Activated T-helper 1 cell treated with Interleukin-2 at 50 U/mL for 16 hours (primary cell): ENCODE measurements around the gene SYT1.
"Not testable (repeated sequence)": the region's sequence is repeated elsewhere in the genome, so short reads cannot be mapped to it uniquely, and the experiment has no call there.

Source experiments
- DNase-seq: peaks from one replicate; pipeline ENCODE4 v3.0.0-alpha.2; 2020; ENCODE audit warnings: low read depth

SYT1 gene

GRCh38 chr12:78968226-78968625 is 103.7 kb downstream of the SYT1 start:
- no peak for DNase-seq

GRCh38 chr12:78970041-78970440 is 105.5 kb downstream of the SYT1 start:
- no peak for DNase-seq

- no peak for DNase-seq
These were observed 112.8 kb downstream of the SYT1 start for GRCh38 chr12:78977304-78977867.

DNA sequence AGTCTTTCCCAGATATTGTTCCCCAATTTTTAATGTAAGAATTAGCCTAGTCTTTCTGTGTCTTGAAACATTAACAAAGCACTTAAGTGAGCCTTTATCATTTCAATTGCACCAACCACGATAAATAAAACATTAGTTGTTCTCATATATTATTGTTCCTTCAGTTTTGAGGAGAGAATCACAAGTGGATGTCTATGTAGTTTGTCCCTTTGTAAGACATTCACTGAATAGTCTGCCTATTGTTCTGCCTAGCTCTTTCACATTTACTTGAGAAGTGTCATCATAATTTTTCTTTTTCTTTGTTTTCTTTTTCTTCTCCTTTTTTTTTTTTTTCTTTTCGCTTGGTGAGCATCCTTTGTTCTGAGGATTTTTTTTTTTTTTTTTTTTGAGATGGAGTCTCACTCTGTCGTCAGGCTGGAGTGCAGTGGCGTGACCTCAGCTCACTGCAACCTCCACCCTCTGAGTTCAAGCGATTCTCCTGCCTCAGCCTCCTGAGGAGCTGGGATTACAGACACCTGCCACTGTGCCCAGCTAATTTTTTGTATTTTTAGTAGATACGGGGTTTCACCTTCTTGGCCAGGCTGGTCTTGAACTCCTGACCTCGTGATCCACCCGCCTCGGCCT is 129.7 kb downstream of the SYT1 start:
- no peak for DNase-seq

GRCh38 chr12:79000501-79000900 is 135.9 kb downstream of the SYT1 start:
- DNase-seq, result no peak

DNA sequence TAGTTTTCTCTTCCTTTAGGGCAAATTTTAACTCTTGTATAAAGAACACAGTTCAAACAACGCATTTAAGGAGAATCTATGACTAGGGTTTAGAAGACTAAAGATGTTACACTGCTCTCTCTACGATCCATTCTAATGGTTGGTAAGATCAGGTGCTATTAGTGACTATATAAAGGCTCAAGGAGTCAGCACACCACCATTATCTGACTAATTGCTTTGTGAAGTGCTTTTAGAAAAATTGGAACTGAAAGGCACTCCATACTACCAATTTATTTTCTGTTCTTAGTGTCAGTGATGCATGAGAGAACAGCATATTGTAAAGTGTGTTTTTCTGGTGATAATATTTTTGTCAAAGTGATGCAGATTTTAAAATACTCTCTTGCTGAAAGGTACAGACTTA is 136.8 kb downstream of the SYT1 start:
- DNase-seq, result no peak

GRCh38 chr12:79006306-79006705 is 141.7 kb downstream of the SYT1 start:
- no peak for DNase-seq

GRCh38 chr12:79008591-79008990 is 144.0 kb downstream of the SYT1 start:
- DNase-seq, result no peak

- no peak for DNase-seq
These were observed 148.1 kb downstream of the SYT1 start for GRCh38 chr12:79012636-79013035.

GRCh38 chr12:79016181-79016580 is 151.6 kb downstream of the SYT1 start:
- DNase-seq, result no peak

GRCh38 chr12:79019672-79020071 is 155.1 kb downstream of the SYT1 start:
- DNase-seq, result no peak

DNA sequence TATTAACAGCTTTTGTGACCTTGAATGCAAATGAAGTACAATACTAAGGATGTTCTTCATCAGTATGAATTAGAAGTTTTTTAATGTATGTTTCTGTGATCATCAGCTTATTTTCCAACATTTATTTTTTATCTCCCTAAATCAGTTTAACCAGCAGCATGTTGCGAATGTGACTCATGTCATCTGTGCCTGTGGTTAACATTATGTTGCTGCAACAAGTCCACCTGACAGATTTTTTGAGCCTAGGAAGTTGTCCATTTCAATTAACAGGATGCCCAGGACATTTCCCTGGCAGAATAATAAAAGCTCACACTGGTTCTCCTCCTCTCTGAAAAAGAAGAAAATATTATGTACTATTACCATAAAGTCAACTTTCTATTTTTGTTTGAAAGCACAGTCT is 155.5 kb downstream of the SYT1 start:
- DNase-seq, result no peak

GRCh38 chr12:79021021-79021420 is 156.4 kb downstream of the SYT1 start:
- DNase-seq, result no peak

GRCh38 chr12:79023261-79023660 is 158.7 kb downstream of the SYT1 start:
- DNase-seq, result no peak

- no peak for DNase-seq
These were observed 159.2 kb downstream of the SYT1 start for GRCh38 chr12:79023784-79024183.

- no peak for DNase-seq
These were observed 169.2 kb downstream of the SYT1 start for GRCh38 chr12:79033788-79034187.

DNA sequence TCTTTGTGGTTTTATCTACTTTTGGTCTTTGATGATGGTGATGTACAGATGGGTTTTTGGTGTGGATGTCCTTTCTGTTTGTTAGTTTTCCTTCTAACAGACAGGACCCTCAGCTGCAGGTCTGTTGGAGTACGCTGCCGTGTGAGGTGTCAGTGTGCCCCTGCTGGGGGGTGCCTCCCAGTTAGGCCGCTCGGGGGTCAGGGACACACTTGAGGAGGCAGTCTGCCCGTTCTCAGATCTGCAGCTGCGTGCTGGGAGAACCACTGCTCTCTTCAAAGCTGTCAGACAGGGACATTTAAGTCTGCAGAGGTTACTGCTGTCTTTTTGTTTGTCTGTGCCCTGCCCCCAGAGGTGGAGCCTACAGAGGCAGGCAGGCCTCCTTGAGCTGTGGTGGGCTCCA is 180.2 kb downstream of the SYT1 start:
- DNase-seq, result not testable (repeated sequence)

GRCh38 chr12:79045149-79045703 is 180.7 kb downstream of the SYT1 start:
- not testable (repeated sequence) for DNase-seq

- no peak for DNase-seq
These were observed 181.4 kb downstream of the SYT1 start for GRCh38 chr12:79046021-79046420.

- no peak for DNase-seq
These were observed 184.4 kb downstream of the SYT1 start for GRCh38 chr12:79048962-79049361.

- no peak for DNase-seq
These were observed 188.8 kb downstream of the SYT1 start for GRCh38 chr12:79053394-79053793.

- DNase-seq, result no peak
These were observed 191.5 kb downstream of the SYT1 start for GRCh38 chr12:79055926-79056674.

GRCh38 chr12:79056775-79057174 is 192.2 kb downstream of the SYT1 start:
- DNase-seq, result no peak
